GM19023 (cell line): Measurements from ENCODE around the gene GPR83.
"Not testable (repeated sequence)": the region's sequence is repeated elsewhere in the genome, so short reads cannot be mapped to it uniquely, and the experiment has no call there.

Experiments used
- ATAC-seq: cut with Tn5 transposase; IDR thresholded peaks from one replicate; pipeline ENCODE4 v1.9.1; 2021; ENCODE audit warnings: mild to moderate bottlenecking, moderate library complexity; ENCODE audit not compliant: unreplicated experiment

GPR83 gene

GRCh38 chr11:94376841-94377240 is 24.4 kb downstream of the GPR83 start:
- ATAC-seq: no peak

DNA sequence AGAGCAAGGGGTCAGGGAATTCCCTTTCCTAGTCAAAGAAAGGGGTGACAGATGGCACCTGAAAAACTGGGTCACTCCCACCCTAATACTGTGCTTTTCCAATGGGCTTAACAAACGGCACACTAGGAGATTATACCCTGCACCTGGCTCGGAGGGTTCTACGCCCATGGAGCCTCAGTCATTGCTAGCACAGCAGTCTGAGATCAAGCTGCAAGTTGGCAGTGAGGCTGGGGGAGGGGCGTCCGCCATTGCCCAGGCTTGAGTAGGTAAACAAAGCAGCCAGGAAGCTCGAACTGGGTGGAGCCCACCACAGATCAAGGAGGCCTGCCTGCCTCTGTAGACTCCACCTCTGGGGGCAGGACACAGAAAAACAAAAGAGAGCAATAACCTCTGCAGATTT is 30.6 kb downstream of the GPR83 start:
- not testable (repeated sequence) for ATAC-seq

DNA sequence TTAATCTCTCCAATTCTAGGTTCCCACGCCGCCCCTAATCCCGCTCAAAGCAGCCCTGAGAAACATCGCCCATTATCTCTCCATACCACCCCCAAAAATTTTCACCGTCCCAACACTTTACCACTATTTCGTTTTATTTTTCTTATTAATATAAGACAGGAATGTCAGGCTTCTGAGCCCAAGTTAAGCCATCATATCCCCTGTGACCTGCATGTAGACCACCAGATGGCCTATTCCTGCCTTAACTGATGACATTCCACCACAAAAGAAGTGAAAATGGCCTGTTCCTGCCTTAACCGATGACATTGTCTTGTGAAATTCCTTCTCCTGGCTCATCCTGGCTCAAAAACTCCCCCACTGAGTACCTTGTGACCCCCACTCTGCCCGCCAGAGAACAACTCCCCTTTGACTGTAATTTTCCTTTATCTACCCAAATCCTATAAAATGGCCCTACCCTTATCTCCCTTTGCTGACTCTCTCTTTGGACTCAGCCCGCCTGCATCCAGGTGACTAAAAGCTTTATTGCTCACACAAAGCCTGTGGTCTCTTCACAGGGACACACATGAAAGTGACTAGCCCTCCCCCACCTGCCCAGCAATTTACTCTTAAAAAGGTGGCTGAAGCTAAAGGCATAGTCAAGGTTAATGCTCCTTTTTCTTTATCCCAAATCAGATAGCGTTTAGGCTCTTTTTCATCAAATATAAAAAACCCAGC is 50.2 kb downstream of the GPR83 start:
- not testable (repeated sequence) for ATAC-seq

- not testable (repeated sequence) for ATAC-seq
Measured at GRCh38 chr11:94346311-94346710, 54.9 kb downstream of the GPR83 start.

DNA sequence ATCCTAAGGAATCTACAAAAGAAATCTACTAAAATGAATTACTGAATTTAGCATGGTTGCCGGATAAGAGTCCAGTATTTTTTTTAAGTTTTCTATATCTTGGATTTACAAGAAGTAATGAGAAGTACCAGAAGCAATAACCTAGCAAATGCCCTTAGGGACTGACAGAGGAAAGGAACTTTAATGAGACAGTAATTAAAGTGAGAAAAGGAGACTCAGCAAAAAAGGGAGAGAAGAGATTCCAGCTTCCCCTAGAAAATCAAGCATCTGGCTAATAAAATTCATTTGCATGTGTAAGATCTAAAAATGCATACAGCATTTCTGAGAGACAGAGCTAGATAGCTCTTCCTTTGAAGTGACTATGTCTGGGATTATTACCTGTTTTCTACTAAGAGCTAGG is 57.7 kb downstream of the GPR83 start:
- no peak for ATAC-seq

DNA sequence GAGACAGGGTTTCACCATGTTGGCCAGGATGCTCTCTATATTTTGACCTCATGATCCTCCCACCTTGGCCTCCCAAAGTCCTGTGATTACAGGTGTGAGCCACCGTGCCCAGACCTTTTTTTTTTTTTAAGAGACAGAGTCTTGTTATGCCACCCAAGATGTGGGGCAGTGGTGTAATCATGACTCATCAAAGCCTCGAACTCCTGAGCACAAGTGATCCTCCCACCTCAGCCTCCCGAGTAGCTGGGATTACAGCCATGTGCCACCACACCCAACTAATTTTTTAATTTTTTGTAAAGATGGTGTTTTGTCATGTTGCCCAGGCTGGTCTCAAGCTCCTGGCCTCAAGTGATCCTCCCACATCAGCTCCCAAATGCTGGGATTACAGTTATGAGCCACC is 59.0 kb downstream of the GPR83 start:
- ATAC-seq: no peak

- ATAC-seq: no peak
Measured at GRCh38 chr11:94338651-94339050, 62.6 kb downstream of the GPR83 start.

- no peak for ATAC-seq
Measured at GRCh38 chr11:94336033-94336432, 65.2 kb downstream of the GPR83 start.

GRCh38 chr11:94332814-94333213 is 68.4 kb downstream of the GPR83 start:
- no peak for ATAC-seq

- no peak for ATAC-seq
Measured at GRCh38 chr11:94330789-94331188, 70.4 kb downstream of the GPR83 start.

DNA sequence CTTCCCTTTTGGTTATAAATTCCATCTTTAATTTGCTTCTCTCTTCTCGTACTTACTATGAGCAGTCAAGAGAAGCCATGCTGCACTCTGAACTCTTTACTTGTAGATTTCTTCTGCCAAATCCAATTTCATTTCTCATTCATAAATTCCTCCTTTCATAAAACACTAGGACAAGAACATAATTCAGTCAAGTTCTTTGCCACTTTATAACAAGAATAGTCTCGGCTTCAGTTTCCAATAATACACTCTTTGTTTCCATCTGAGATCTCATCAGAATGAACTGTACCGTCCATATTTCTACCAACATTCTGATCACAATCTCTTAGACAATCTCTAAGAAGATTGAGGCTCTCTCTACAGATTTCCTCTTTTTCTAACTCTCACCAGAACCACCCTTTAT is 71.7 kb downstream of the GPR83 start:
- no peak for ATAC-seq

GRCh38 chr11:94328587-94329080 is 72.6 kb downstream of the GPR83 start:
- ATAC-seq: no peak
